Inflammatory macrophage treated with lipopolysaccharide for 1 hour (primary cell): ENCODE results near the gene NCF4.

Experiments used
- DNase-seq, 2 donors: peaks; one replicate each; pipeline ENCODE4 v3.0.0-alpha.2; 2020 to 2022

Gene NCF4

GRCh38 chr22:36865346-36865745 lies 4.5 kb downstream of the NCF4 start:
- peak in 1 of 2 donors; percentile 84 for DNase-seq

GRCh38 chr22:36867695-36868094 lies 6.9 kb downstream of the NCF4 start:
- no peak for DNase-seq

- DNase-seq = peak in 1 of 2 donors; percentile 51
Observed at GRCh38 chr22:36868546-36869181, 7.9 kb downstream of the NCF4 start.

GRCh38 chr22:36870250-36870649 lies 9.4 kb downstream of the NCF4 start:
- DNase-seq = no peak

- no peak for DNase-seq
Observed at GRCh38 chr22:36871669-36872081, 10.9 kb downstream of the NCF4 start.

- DNase-seq = no peak
Observed at GRCh38 chr22:36872084-36872483, 11.3 kb downstream of the NCF4 start.

GRCh38 chr22:36872866-36873498 lies 12.2 kb downstream of the NCF4 start:
- no peak for DNase-seq

DNA sequence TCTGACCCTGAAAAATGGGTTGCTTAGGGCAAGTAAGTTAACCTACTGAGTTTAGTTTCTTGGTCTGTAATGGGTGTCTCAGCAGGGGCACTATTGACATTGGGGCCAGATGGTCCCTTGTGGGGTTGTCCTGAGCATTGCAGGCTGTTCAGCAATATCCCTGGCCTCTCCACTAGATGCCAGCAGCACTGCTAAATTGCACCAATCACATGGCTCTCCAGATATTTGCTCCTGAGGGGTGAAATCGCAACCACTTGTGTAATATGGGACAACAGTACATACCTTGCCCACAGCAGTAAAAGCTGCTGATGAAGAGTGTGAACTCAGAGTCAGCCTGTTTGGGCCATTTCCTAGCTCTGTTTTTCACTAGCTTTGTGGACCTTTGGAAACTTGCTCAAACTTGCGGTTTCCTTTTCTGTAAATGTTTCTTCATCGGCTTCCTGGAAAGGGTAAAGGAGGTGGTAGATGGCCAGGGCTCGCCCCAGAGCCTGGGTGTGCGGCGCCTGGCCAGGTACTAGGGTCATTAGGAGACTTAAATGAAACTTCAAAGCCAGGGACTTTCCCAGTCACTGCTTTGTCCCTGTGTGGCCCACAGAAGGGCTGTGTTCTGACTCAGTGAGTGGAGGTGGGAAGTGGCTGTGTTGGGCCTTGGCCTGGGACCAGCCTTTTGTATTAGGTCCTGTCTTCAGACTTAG lies 13.0 kb downstream of the NCF4 start:
- peak; percentile 78 to 85 for DNase-seq

DNA sequence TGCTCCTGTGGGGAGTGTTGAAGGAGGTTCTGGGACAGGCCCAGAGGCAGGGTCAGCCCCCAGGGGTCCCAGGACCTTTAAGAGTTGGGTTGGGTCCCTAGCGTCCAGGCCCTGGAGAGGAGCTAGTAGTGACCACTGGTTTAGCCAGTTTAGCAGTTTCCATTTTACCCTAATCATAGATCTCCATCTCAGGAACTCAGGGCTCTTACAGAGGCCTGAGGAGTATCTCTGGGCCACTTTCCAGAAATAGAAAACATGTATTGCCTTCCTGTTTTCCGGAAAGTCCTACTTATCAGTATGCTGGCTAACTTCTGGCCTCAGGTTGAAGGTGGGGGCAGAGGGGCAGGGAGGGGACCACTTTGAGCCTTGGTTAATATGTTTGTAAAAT lies 13.5 kb downstream of the NCF4 start:
- DNase-seq = no peak

DNA sequence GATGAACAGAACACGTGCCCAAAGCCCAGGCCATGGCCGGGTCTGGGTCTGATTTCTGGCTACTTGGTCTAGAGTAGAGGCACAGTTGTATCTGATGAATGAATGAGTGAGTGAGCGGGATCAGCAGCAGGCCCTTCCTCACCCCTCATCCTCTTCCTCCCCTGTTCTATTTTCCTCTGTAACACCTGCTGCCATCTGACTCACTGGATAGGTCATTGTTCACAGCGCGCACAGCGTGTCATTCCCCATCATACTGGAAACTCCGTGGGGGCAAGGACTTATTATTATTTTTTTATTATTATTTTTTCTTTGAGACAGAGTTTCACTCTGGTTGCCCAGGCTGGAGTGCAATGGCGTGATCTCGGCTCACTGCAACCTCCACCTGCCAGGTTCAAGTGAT lies 13.9 kb downstream of the NCF4 start:
- no peak for DNase-seq

- no peak for DNase-seq
Observed at GRCh38 chr22:36875741-36876140, 14.9 kb downstream of the NCF4 start.

DNA sequence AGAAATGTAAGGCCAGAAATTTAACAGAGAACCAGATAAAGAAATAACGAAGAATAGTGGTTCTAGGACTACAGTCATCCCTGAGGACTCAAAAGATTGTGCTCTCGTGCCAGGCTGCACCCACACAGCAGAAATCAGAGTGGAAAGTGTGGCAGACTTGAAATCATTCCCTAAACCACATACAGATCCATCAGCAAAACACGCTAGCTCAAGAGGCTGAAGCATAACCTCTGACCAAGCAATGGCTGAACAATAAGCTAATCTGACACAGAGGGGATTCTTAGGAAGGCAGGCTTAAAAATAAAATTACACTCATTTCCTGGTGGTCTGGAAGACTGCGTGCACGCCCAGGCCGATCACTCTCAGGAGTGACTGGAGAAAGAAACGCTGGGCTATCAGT lies 19.0 kb downstream of the NCF4 start:
- DNase-seq = no peak

- peak; percentile 73 to 78 for DNase-seq
Observed at GRCh38 chr22:36881504-36882245, 20.9 kb downstream of the NCF4 start.

DNA sequence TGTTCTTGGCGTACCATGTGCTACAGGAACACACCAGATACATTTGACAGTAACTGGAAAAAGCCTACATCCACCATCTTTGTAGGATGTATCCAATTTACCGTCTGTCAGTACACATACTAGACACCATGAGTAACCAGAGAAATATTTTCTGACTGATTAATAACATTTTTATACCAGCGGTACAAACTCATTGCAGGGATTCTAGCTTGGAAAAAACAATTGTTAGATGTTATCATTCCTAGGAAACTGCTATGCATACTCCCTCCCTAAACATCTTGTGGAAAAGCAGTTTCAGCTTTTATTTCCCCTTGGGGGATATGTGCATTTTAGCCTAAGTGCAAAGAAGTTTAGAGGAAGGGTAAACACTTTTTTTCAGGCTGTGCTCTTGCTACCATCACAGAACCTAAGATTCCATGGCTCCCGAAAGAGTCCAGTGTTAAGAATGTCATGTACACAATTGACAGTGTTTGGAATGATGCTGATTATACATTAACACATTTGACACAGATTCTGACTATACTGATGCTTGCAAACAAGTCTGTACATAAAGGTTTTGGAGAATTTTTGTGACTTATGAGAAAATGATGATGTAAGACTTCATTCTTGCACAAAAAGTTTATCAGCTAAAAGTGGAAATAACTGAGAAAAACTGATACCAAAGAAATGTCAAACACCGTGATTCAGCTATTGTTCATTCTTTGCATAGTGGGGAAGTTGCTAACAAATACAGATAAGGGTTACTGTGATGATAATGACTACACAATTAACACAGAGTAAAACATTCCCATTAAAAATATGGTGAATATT lies 23.7 kb downstream of the NCF4 start:
- peak; percentile 51 to 69 for DNase-seq

DNA sequence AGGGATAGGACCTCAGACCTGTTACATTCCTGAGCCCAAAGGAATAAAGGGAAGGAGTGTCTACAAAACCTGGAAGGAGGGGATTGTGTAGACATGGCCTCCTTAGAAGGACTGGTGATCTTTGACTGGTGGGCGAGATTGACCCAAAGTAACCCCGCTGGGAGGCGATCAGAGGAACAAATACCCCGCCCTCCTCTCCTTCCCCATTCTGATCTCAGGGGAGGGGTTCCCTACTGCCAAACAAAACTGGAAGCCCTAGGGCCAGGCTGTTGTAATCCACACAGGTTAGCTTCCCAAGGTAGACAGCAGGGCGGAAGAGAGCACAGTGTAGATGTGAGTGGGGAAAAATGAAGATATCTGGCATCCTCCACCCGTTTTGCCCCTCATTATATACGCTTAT lies 24.7 kb downstream of the NCF4 start:
- DNase-seq = peak; percentile 59 to 73

- DNase-seq = no peak
Observed at GRCh38 chr22:36886016-36886415, 25.2 kb downstream of the NCF4 start.

GRCh38 chr22:36887162-36887561 lies 26.4 kb downstream of the NCF4 start:
- no peak for DNase-seq

GRCh38 chr22:36891646-36892045 lies 30.8 kb downstream of the NCF4 start:
- no peak for DNase-seq

DNA sequence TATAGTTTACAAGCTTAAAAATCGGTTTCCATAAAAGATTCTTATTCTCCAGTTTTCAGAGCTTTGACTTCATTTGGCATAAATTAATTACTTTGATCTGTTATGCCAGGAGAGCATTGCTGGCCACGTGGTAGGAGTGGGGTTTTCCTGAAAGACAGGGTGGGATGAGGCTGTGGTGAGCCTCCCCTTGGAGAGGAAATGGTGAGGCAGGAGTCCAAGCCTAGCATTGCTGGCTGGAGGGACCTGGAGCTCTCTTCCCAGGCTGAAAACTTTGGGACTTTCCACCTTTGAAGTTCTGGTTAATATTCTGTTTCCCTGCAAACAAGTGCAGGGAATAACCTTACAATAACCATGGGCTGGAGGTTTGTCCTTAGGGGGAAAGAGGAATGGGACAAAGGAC lies 31.5 kb downstream of the NCF4 start:
- DNase-seq = peak in 1 of 2 donors; percentile 10

- no peak for DNase-seq
Observed at GRCh38 chr22:36893262-36893661, 32.5 kb downstream of the NCF4 start.

GRCh38 chr22:36894266-36894665 lies 33.5 kb downstream of the NCF4 start:
- DNase-seq = peak; percentile 31 to 49

- DNase-seq = no peak
Observed at GRCh38 chr22:36897611-36898010, 36.8 kb downstream of the NCF4 start.

GRCh38 chr22:36898690-36899089 lies 37.9 kb downstream of the NCF4 start:
- DNase-seq = no peak
